HG03439 (cell line): ENCODE measurements around the gene VTI1B.
A peak's percentile ranks its signal among the peaks of the same experiment; 100 is the strongest.
"Not testable (repeated sequence)": the region's sequence is repeated elsewhere in the genome, so short reads cannot be mapped to it uniquely, and the experiment has no call there.

ENCODE experiments used
- ATAC-seq: cut with Tn5 transposase; IDR thresholded peaks from one replicate; pipeline ENCODE4 v1.9.1; 2021; ENCODE audit warnings: mild to moderate bottlenecking, moderate library complexity; ENCODE audit not compliant: unreplicated experiment

VTI1B gene, protein sequence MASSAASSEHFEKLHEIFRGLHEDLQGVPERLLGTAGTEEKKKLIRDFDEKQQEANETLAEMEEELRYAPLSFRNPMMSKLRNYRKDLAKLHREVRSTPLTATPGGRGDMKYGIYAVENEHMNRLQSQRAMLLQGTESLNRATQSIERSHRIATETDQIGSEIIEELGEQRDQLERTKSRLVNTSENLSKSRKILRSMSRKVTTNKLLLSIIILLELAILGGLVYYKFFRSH

DNA sequence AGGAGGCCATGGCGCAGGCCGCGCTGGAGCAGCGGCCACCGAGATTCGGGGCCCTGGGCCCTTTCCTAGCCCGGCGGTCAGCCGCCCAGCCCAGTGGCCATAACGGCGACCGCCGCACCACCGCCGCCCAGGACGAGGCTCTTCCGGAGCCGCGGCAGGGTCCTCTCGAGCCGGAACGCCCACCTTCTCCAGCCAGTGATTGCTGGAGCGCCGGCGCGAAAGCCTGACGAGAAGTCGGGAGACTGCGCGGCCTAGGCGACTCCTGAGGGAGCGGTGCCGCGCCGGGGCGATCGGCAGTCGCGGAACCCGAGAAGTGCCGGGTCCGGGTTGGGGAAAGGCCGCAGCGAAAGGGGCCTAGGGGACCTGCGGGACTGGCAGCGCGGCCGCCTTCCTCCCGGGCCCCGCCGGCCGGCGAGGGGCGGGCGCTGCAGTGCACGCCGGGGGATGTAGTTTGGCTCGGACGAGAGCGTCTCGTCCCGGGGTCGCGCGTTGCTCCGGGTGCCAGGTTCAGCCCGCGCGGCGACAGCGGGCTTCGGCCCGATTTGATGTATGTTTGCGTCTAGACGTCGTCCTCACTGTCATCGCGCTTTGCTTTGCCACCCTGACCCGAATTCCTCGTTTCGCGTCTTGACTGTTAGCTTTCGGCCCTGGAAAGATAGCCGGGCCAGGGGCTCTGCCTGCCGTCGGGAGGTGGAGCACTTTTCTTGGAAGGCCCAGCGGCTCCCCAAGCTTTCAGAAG is at the start of gene VTI1B:
VTI1B (minus strand) TSS at position 153 of the 739 bp plus-strand sequence; CDS start at position 10, 143 bp downstream.
- ATAC-seq: peak; percentile 88

DNA sequence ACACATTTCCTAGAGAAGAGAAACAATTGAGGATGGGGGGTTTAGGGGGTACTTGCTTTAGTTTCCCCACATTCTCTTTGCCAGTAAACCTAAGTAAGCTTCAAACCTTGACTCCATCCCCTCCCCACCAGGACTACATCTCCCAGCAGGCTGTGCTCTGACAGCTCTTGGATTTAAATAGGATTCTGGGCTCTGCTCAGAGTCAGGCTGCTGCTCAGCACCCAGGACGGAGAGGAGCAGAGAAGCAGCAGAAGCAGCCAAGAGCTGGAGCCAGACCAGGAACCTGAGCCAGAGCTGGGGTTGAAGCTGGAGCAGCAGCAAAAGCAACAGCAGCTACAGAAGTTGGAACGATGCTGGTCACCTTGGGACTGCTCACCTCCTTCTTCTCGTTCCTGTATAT is 47.9 kb upstream of the VTI1B start:
- ATAC-seq: no peak

DNA sequence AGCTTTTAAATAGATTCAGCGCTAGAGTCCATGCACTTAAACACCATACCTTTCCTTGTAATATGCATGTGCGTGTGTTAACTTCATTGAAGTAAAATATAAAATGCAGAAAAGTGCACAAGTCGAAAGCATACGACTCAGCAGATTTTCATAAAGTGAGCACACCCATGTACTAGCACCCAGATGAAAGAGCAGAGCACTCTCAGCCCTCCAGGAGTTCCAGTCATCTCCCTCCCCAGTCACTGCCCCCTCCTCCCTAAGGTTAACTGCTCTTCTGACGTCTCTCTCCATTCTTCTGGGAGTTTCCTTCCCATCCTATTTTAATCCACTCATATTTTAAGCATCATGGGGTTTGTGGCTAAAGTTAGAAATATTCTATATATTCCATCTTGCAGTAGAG is 47.4 kb upstream of the VTI1B start:
- ATAC-seq: no peak

DNA sequence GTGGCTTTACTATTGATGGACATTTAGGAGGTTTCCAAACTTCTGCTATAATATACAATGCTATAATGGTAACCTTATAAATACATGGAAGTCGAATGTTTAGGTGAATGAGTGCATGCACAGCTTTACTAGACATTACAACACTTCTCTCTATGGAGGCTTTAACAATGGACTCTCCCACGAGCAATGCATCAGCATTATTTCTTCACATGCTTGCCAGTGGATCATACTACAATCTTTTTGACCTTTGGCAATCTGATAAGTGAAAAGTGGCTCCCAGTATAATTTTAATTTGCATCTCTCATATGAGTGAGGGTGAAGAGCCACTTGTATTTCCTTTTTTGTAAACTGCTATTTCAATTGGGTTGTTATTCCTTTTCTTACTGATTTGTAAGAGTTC is 45.4 kb upstream of the VTI1B start:
- ATAC-seq: no peak

DNA sequence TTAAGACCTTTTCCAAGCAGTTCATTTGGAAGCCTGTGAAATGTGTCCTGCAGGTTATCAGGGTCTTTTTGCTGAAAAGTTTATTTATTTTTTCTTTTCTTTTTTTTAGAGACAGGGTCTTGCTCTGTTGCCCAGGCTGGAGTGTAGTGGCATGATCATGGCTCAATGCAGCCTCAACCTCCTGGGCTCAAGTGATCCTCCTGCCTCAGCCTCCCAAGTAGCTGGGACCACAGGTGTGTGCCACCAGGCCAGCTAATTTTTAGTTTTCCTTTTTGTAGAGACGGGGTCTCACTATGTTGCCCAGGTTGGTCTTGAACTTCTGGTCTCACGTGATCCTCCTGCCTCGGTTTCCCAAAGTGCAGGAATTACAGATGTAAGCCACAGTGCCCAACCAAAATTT is 45.0 kb upstream of the VTI1B start:
- ATAC-seq: not testable (repeated sequence)

DNA sequence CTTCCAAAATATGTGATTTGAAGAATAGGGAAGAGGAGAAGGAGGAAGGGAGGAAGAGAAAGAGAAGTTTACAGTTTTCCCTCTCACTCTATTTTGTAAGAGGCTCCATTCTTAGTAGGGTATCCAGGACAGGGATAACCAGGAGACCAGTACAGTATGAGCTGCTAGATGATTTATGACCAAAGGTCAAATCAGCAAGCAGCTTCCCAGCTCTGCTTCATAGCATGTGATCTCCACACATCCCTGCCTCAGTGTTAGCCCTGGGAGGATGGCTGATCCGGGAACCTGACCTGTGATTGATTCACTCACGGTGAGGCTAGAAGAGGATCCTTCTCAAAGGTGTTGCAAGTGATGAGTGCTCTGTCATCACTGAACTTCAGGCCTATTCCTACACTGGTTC is 43.8 kb upstream of the VTI1B start:
- no peak for ATAC-seq

DNA sequence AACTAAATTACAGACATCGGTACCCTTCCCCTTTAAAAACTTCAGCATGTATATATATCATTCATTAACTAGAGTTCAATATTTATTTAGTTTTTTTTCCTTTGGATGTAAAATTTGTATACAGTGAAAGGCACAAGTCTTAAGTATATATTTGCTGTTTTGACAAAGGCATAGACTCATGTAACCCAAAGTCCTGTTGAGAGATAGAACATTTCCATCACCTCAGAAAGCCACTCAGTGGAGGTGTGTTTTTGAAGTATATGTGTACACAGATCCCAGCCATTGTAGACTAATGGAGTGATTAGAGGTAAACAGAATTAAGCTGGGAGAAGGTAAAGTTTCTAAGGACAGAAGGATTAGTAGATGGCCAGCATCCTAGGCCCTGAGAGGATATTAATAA is 42.6 kb upstream of the VTI1B start:
- no peak for ATAC-seq

DNA sequence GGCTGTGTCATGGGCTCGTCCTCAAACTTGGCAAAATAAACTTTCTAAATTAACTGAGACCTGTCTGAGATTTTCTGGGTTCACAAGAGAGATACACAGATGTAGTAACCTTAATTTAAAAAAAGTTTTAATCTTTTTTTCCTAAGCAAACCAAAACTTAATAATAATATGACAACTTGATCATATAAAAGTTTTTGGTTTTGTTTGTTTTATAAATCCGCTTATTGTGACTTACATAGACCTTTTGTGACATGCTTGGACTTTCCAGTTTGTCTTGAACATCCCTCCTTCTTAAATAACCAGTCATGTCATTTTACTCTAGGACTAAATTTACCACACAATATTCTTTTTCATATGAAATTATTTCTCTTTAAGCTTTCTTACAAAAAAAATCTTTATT is 35.8 kb upstream of the VTI1B start:
- ATAC-seq: no peak

DNA sequence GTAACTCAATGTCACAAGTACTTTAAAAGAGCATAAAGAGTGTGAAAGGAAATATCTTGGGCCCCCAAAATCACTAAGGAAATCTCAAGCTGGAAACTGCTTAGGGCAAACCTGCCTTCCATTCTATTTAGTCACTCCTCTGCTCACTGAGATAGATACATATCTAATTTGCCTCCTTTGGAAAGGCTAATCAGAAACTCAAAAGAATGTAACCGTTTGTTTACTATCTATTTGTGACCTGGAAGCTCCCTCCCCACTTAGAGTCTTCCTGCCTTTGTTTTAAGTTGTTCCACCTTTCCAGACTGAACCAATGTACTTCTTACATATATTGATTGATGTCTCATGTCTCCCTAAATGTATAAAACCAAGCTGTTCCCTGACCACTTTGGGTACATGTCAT is 35.4 kb upstream of the VTI1B start:
- ATAC-seq: not testable (repeated sequence)

DNA sequence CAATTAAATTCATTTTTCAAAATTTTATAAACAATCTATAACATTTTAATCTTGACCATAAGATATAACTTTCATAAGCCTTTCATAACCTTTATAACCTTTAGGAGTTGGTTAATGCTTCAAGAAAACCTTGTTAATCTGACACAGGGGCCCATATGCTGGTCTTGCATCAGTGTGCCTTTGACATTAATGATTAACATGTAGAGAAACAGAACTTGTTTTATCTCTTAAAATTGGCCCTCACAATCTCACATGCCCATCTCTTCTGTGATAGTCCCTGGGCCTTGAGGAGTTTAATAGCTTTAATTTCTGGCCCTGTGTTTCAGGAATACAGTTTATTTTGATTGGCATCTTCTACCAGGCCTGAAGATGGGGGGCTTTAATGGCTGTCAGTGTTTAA is 34.9 kb upstream of the VTI1B start:
- not testable (repeated sequence) for ATAC-seq

DNA sequence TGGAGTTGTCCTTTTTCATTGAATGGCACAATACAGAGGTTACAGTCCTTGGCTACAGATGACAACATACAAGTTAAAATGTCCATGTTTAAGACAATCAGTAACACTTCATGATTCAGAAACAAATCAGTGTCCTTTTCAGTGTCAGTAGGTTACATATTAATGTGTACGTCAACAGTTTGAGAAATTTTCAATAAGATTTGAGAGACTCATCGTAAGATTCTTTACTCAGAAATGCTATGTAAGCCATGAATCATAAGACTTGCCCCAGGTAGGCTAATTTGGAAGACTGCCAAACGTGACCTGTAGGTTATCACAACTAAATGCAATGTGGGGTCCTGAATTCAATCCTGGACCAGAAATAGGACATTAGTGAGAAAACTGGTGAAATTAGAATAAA is 30.8 kb upstream of the VTI1B start:
- no peak for ATAC-seq

DNA sequence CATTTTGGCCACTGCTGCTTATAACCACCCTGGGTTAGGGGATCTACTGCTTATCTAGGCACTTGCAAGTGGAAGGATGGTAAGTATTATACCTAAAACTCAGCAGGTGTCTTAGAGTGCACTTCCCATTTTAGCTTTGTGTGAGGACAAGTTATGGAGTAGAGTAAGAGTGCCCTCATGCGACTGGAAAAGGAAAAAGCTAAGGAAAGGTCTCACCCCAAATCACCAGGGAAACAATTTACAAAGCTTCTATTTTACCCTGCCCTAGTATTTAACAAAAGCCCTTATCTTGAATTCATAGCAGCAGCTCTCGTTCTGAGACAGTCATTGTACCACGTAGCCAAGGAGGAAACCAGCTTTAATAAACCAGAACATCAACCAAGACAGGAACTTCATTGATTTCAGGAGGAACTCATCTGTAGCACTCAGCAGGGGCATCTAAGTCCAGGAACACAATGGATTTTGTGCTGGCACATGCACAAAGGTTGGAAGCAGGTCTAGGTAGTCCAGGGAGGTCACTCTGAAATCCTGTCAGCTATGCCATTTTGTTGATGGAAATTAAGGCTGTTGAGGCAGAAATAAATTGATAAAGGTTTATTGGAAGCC is 30.2 kb upstream of the VTI1B start:
- no peak for ATAC-seq

DNA sequence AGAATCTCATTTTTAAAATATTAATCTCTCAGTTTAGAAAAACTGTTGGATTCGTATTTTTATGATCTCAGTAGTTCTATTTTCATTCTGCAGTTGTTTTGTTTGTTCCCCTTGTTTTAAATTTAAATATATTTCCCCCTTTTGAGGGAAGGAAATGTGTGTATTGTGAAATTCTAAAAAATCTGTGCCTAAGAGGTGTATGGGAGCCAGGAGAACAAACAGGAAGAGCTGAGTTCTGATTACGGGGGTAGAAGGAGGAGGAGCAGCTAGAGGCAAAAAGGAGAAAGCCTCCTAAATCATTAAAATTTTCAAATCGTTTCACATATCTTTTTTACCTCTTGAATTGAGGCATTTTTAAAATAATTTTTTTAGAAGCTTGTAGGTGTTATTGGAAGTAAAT is 29.6 kb upstream of the VTI1B start:
- ATAC-seq: no peak

DNA sequence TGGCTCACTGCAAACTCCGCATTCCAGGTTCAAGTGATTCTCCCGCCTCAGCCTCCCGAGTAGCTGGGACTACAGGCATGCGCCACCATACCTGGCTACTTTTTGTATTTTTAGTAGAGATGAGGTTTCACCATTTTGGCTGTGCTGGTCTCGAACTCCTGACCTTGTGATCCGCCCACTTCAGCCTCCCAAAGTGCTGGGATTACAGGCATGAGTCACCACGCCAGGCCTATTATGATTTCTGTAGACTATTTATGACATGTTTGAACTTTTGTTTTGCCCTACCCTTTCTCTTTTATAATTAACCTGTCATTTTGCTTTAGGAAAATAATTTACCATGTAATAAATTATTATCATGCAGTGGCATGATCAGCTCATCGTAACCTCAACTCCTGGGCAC is 27.1 kb upstream of the VTI1B start, which contains the start of gene RDH12:
RDH12 (plus strand) TSS at position 395 of the 400 bp plus-strand sequence. CDS start 20,757 bp downstream, outside the sequence.
- not testable (repeated sequence) for ATAC-seq

DNA sequence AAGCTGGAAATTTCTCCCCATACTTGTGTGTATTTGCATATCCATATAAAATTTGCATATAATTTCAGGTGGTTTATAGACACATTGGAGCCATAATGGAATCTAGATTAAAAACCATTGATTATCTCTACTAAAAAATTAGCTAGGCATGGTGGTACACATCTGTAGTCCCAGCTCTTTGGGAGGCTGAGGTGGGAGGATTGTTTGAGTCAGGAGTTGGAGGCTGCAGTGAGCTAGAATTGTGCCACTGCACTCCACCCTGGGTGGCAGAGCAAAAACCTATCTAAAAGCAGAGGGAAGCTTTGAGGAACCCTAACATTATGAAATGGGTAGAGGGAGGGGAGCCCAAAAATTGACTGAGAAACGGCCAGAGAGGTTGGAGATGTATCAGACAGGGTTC is 23.7 kb upstream of the VTI1B start:
- no peak for ATAC-seq

DNA sequence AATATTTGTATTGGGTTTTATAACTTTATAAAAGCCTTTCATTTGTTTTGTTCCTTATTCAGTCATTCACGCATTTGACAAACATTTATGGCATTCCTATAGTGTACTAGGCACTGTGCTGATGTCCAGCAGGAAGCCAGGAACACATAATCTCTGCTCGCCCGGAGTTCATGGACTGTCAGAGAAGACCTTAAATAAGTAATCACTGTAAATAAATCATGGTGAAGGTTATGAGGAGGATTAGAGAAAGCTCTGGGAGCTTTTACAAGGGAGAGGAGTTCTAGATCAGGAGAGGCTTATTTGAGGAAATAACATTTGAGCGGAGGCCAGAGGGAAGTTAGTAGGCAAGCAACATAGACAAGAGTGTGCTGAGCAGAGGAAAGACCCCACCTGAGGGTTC is 22.6 kb upstream of the VTI1B start:
- ATAC-seq: no peak

DNA sequence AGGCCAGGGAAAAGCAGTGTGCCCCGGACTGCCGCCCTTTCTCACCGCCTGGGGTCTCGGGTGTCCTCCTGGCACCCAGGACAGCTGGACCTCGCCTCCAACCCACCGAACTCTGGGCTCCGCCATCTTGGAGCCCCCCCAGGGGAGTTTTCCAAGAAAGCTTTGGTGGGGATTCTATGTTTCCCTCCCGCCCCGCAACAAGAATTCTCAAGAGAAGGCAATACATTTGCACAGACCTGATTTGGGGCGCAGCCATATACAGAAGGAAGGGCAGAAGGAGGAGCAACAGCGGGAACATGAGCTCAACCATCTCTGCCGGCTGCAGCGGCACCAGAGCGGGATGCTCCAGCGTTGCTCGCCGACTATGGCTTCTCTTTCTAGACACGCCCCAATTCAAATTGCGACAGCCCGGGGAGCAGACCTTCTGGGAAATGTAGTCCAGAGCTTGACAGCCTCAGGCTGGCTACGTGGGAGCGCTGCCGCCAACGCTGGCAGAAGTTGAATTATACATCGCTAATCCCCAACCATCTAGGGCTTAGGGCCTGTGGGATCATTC is 21.0 kb upstream of the VTI1B start, which contains the start of gene RDH11:
RDH11 (minus strand) TSS at position 371 of the 556 bp plus-strand sequence; CDS start at position 310, 61 bp downstream.
- peak; percentile 90 for ATAC-seq

DNA sequence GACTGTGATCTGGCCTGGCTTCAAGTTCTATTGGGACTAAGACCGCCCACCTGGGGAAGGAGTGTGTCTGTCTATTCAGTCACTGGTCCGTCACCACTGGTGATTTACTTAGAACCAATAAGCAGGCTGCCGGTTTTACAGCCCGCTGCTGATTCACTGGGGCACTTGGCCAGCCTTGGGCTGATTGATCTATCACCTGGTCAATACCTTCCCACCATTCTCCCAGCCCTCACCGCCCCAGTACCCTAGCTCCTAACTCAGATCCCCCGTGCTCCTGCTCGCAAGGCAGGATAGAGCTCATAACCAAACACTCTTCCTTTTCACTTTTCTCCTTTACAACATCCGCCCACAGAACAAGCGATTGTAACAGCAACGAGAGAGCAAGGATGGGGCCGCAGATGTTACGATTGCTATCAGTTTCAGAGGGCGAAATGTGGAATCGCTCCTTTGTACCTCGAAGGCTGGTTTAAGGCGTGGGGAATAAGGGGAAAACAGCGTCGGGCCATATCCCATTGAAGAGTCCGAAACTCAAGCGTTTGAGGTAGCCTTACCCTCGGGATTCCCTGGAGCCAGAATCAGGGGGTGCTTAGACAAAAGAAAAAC is 20.5 kb upstream of the VTI1B start:
- peak; percentile 77 for ATAC-seq

DNA sequence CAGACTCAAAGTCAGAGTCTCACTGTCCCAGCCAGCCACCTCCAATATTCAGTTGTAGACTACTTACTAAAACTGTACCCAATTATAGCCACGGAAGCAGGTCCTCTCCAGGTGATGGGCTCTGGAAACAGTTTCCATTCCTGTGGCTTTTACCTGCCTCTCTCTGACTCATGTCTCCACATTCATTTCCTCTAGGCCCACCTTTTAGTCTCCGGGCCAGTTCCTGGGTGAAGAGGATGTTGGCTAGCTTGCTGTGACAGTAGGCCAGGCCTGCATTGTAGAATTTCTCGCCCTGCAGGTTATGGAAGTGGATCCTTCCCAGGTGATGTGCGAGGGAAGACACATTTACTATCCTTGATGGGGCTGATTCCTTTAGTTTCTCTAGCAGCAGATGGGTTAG is 15.6 kb upstream of the VTI1B start:
- ATAC-seq: no peak

DNA sequence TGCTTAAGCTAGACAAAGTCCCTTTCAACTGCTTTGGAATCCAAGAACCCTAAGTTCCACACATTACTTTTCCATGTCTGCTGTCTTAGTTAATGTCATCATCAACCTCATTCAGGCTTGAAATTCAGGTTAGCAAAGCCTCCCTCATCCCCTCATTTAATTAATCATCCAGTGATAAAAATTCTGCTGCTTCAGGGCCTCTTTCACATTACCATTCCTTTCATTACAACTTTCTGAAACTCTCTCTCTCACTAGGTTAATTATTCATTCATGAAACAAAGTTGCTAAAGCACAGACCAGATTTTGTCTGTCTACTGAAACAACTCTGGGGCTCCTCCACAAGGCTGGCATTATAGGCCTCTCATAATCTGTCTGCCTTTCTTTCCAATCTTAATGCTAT is 9.4 kb upstream of the VTI1B start:
- ATAC-seq: no peak

DNA sequence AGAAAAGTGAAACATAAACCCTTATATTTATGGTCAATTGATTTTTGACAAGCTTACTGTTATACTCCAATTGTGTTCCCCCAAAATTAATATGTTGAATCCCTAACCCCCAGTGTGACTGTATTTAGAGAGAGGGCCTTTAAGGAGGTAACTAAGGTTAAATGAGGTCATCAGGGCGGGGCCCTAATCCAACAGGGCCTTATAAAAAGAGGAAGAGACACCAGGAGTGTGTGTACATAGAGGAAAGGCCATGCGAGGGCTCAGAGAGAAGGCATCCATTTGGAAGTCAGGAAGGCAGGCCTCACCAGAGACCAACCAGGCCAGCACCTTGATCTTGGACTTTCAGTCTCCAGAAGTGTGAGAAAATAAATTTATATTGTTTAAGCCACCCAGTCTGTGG is 6.5 kb upstream of the VTI1B start:
- no peak for ATAC-seq
